NCI-H2227 (cell line): ENCODE measurements around the gene AHSA1.
"Not testable (repeated sequence)": the region's sequence is repeated elsewhere in the genome, so short reads cannot be mapped to it uniquely, and the experiment has no call there.

Experiments used
- DNase-seq: peaks from one replicate; lab custom pipeline; 2025; ENCODE audit not compliant: unreplicated experiment; lab: John Stamatoyannopoulos, UW

The AHSA1 gene

GRCh38 chr14:77457522-77458248 is at the start of gene AHSA1, which contains the start of gene VIPAS39:
TSS of gene AHSA1 (plus strand) at chr14:77458093. CDS start at chr14:77458190, 97 bp downstream.
TSS of gene VIPAS39 (minus strand) at chr14:77457601. CDS start at chr14:77454102, 3,499 bp downstream.
- DNase-seq, result peak; percentile 97

DNA sequence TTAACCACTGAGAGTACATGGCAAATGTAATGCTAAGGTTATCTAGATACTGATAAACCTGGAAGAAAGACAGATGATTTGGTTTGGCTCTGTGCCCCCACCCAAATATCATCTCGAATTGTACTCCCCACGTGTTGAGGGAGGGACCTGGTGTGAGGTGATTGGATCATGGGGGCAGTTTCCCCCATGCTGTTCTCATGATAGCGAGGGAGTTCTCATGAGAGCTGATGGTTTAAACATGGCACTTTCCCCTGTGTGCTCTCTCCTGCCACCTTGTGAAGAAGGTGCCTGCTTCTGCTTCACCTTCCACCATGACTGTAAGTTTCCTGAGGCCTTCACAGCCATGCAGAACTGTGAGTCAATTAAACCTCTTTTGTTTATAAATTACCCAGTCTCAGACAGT is 48.8 kb upstream of the AHSA1 start:
- DNase-seq, result no peak

DNA sequence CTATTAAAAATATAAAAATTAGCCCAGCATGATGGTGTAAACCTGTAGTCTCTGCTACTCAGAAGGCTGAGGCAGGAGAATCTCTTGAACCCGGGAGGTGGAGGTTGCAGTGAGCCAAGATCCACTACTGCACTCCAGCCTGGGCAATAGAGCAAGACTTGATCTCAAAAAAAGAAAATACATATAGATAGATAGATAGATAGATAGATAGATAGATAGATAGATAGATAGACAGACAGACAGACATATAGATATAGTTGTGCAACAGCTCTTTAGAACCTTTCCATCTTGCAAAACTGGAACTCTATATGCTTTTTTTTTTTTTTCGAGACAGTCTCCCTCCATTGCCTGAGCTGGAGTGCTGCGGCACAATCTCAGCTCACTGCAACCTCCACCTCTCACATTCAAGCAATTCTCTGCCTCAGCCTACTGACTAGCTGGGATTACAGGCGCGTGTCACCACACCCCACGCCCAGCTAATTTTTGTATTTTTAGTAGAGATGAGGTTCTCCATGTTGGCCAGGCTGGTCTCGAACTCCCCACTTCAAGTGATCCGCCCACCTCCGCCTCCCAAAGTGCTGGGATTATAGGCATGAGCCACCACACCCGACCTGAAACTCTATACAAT is 42.4 kb upstream of the AHSA1 start:
- not testable (repeated sequence) for DNase-seq

DNA sequence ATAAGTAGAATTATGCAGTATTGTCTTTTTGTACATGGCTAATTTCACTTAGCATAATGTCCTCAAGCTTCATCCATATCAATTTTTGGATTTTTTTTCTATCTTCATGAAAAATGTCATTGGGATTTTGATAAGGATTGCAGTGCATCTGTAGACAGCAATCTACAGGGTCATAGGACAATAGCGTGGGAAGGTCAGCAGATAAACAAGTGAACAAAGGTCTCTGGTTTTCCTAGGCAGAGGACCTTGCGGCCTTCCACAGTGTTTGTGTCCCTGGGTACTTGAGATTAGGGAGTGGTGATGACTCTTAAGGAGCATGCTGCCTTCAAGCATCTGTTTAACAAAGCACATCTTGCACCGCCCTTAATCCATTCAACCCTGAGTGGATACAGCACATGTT is 41.8 kb upstream of the AHSA1 start:
- DNase-seq, result not testable (repeated sequence)

DNA sequence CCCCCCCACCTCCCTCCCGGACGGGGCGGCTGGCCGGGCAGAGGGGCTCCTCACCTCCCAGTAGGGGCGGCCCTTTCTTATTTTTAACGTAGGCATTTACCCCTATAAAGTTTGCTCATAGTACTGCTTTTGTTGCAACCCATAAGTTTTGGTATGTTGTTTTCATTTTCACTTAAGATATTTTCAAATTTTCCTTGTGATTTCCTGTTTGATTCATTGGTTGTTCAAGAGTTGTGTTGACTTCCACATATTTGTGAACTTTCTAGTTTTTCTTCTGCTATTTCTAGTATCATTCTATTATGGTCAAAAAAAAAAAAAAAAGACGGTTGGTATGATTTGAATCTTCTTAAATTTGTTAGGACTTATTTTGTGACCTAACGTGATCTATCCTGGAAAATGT is 41.1 kb upstream of the AHSA1 start:
- no peak for DNase-seq

DNA sequence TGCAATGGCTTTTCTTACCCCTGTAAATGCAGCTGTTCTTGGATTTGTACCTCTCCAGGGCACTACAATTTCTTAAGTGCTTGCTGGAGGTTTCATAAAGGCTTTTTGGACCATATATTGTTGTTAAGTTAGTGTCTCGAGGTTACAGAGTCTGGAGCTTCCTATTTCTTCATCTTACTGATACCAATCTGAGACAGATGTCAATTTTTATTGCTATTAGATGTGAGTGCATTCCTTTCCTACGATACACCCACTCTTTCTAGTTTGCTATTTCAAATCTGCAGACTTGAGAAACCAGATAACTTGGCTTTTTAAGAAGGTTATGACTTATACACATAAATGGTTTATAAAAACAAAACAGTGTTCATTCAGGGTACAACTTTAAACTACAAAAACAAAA is 36.7 kb upstream of the AHSA1 start:
- no peak for DNase-seq

- no peak for DNase-seq
Observed at GRCh38 chr14:77423423-77423822, 34.5 kb upstream of the AHSA1 start, which contains the start of gene NOXRED1. TSS of gene NOXRED1 (minus strand) at chr14:77423523. CDS start at chr14:77422889, 634 bp downstream.

DNA sequence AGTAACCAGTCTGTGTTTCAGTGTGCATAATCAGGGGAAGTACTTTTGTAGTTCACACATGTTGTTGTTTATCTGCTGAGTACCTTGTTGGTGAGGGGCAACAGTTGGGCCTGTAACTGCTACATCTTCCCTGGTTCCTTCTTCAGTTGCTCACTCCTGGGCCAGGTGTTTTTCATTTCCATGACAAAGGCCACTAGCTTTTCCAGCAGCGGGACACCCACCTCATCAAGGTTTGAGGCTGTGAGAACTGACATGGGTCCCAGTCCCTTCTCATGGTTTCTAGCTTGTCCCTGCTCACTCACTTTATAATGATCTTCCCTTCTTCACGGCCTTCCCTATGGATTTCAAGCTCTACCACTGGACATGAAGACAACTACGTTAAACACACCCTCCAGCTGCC is 33.0 kb upstream of the AHSA1 start:
- no peak for DNase-seq

- no peak for DNase-seq
Observed at GRCh38 chr14:77426396-77426795, 31.5 kb upstream of the AHSA1 start.

DNA sequence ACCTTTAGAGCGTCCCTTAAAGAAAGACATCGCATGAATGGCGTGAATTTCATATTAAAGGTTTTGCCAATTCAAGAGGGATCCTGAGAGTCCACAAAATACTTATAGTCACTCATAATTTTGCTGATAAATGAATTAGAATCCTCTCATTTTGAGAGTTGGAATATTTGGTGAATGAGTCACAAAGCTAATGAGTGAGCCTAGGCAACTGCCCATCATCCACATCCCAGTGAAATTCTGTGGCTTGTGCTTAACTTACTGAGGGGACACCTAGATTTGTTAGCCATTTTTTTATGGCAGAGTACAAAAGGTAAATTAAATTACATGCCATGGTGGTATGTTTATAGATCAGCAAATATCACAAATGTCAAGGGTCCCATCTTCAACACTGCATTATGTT is 21.9 kb upstream of the AHSA1 start:
- no peak for DNase-seq

- no peak for DNase-seq
Observed at GRCh38 chr14:77438596-77438995, 19.3 kb upstream of the AHSA1 start.

- DNase-seq, result no peak
Observed at GRCh38 chr14:77439861-77440260, 18.0 kb upstream of the AHSA1 start.

- no peak for DNase-seq
Observed at GRCh38 chr14:77442196-77442595, 15.7 kb upstream of the AHSA1 start.

DNA sequence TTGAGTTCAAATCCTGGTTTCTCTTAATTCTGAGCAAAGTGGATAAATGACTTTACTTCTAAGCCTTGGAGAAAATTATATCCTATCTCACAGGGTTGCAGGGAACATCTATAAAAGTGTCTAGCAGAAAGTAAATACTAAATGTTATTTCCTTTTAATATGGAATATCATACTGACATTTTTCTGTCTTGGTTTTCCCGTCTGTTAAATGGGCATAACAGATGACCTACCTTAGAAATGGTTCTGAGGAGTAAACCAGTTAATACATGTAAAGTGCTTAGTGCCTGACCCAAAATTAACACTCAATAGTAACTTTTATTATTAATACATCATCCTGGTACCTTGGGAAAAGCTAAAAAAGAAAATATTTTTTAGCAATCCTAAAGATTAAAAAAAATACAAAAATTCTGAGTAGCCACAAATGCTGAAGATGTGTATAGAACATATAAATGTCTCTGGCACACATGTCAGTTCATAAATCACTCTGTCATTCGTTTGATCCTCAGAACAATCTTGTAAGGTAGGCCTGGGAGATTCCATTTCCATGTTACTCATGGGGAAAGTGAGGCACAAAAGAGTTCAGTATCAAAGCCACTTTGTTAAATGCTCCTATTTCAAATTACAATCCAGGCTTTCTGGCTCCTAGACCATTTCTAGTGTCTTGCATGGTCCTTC is 1.8 kb upstream of the AHSA1 start:
- DNase-seq, result peak; percentile 2

GRCh38 chr14:77457115-77457521 is 775 bp upstream of the AHSA1 start:
- DNase-seq, result peak; percentile 75

- DNase-seq, result peak; percentile 62
Observed at GRCh38 chr14:77458249-77458950, 507 bp downstream of the AHSA1 start.

GRCh38 chr14:77459072-77459723 is 1.3 kb downstream of the AHSA1 start:
- DNase-seq, result peak; percentile 82

DNA sequence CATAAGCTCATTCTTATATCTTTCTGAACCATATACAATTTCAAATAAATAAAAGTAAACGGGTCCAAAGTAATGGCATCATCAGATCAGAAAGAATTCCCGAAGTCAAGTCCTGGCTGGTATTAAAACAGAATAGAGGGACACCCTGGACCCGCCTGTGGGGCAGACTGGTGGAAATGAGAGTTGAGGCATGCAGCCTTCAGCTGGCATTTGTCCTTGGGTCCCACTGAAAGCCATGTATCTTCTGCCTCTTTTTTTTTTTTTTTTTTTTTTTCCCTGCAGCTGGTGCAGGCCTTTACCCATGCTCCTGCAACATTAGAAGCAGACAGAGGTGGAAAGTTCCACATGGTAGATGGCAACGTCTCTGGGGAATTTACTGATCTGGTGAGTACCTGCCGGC is 9.9 kb downstream of the AHSA1 start:
- DNase-seq, result no peak

DNA sequence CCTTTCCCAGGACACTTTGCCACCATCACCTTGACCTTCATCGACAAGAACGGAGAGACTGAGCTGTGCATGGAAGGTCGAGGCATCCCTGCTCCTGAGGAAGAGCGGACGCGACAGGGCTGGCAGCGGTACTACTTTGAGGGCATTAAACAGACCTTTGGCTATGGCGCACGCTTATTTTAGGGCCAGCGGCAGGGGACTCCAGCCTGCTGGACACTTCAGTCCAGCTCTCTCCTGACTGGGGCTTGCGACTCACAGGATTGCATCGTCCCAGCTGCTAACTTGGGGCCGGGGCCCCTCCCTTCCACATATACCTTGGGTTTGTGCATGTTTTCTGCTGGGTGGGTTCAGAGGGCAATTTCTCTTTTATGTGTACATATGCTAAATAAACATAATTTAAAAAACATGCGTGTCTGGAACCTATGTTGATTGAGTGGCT is 11.2 kb downstream of the AHSA1 start:
- DNase-seq, result no peak

DNA sequence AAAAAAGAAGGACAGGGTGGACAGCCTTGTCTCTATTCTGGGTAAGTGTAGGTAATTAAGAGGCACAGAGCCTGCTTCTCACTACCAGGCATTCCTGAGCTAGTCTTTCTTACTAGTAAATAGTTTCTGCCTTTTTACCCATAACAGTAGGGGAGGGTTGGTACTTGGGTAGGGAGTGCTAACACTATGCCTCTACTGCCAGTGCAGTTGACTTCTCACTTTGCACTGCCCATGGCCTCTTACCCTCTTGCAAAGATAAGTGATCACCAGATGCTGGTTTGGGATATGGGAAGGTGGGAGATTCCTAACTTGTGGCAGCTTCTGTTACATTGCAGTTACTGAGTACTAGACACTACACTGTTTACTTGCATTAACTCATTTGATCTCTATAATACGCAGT is 11.6 kb downstream of the AHSA1 start:
- no peak for DNase-seq
